Testis (tissue), 5 donors: ENCODE measurements around the gene ISG15. TPM values are rescaled to one million over a fixed set of nuclear protein-coding genes. Genes with fewer than 3 reads are reported as not detected.

Source experiments
- DNase-seq: peaks from one replicate; pipeline ENCODE4 v3.0.0-alpha.2; 2019
- H3K27ac ChIP-seq, 2 donors: fragments of 200-600 bp; sonication (generic); one replicate each; pipeline ENCODE4 v1.5.1; 2019
- H3K27me3 ChIP-seq: fragments of 200-600 bp; sonication (generic); one replicate; pipeline ENCODE4 v1.5.1; 2019
- H3K36me3 ChIP-seq: fragments of 200-600 bp; sonication (generic); one replicate; pipeline ENCODE4 v1.5.1; 2017; ENCODE audit warnings: low read depth; ENCODE audit errors: missing control alignments
- H3K4me1 ChIP-seq: fragments of 200-600 bp; sonication (generic); one replicate; pipeline ENCODE4 v1.5.1; 2019
- H3K4me3 ChIP-seq, 2 donors: fragments of 200-600 bp; sonication (generic); one replicate each; pipeline ENCODE4 v1.5.1; 2017 to 2019
- H3K9me3 ChIP-seq: fragments of 200-600 bp; sonication (generic); one replicate; pipeline ENCODE4 v1.5.1; 2017
- CTCF ChIP-seq, 3 experiments: fragments of 450-650 bp in 2 of 3; fragments of 200-600 bp in 1 of 3; sonication (generic) in 1 of 3; IDR thresholded peaks; one replicate each; pipeline ENCODE4 v1.5.1; 2016 to 2019; ENCODE audit warnings: antibody characterized with exemption in 3 of 3, mild to moderate bottlenecking in 2 of 3, moderate library complexity in 1 of 3
- POLR2A ChIP-seq: fragments of 450-650 bp; IDR thresholded peaks from one replicate; pipeline ENCODE4 v1.6.1; 2017; ENCODE audit warnings: antibody characterized with exemption, mild to moderate bottlenecking, moderate library complexity
- WGBS, 2 donors: methylation state at CpG; one replicate each; pipeline ENCODE4 v1.1.5; 2018; 5-methylcytosine and 5-hydroxymethylcytosine counted together
- intact Hi-C: fragments of 100-400 bp; cut with DNase I; formaldehyde crosslinking; loops from one replicate; pipeline ENCODE4 v1.15.1; 2023; ENCODE audit warnings: low total_unique reads
- long read RNA-seq, 2 donors: transcript quantifications; one replicate each; lab custom pipeline, GENCODE V29; 2026
- polyA plus RNA-seq: library from polyadenylated mRNA; stranded (reverse); fragments of 350-450 nt; fragmentation: Illumina TruSeq; extraction: RNeasy Lipid Tissue Mini Kit (QIAGEN cat#74804); gene quantifications from one replicate; pipeline ENCODE4 v1.2.3, GENCODE V29; 2014; ENCODE audit warnings: low read depth, low replicate concordance; ENCODE audit not compliant: insufficient read depth
- total RNA-seq, 2 donors: library from RNA; depleted of rRNA; stranded (reverse); fragments of >200 nt; gene quantifications; one replicate each; pipeline ENCODE4 v1.2.3, GENCODE V29; 2016

Gene ISG15
- 10 to 100 TPM; 22.8 to 24.0 TPM for total RNA-seq
- polyA plus RNA-seq = 16.6 TPM
- long read RNA-seq, donor 1, transcript ISG15-201 (2 exons, 711 nt) = major isoform, 12 of 12 reads
- long read RNA-seq, donor 1, partial matches to known transcripts = 0 of 12 reads
- long read RNA-seq, donor 1, other reads (novel, unspliced or antisense) = 0 of 12 reads
- long read RNA-seq, donor 2, partial matches to known transcripts = 0 of 4 reads
- long read RNA-seq, donor 2, other reads (novel, unspliced or antisense) = 0 of 4 reads

- intact Hi-C loops = no loop called here
- WGBS, 2 donors = 33 to 40% methylated on average over 28 to 30 of the region's 30 CpGs
Observed at GRCh38 chr1:1013105-1013921, at the start of gene ISG15. Gene ISG15, plus strand, starts transcription at chr1:1013497. Its CDS starts 77 bp downstream, at chr1:1013574.

GRCh38 chr1:963746-964525, 49.4 kb upstream of the ISG15 start:
- H3K4me1 ChIP-seq = peaks cover 5% of the 10 kb centered on the region
- intact Hi-C loops = no loop called here
- no peak for DNase-seq
- H3K4me3 ChIP-seq = no peak overlapping the region
- 88 to 94% methylated on average over 19 to 47 of the region's 47 CpGs for WGBS, 2 donors
- TF ChIP-seq POLR2A (no peak), CTCF (IDR thresholded peaks at IDR 0.05) (no peak)
- no peaks in the 10 kb centered on the region for H3K27me3 ChIP-seq
- no peaks in the 10 kb centered on the region for H3K36me3 ChIP-seq
- no peak overlapping the region for H3K27ac ChIP-seq
- no peaks in the 10 kb centered on the region for H3K9me3 ChIP-seq

More at GRCh38 chr1:1013105-1013921, at the start of gene ISG15:
- no peak for TF ChIP-seq CTCF (IDR thresholded peaks at IDR 0.05)
- TF ChIP-seq POLR2A = peak; percentile 40
- Histone ChIP-seq H3K36me3 (no peaks in the 10 kb centered on the region), H3K4me1 (peaks cover 10% of the 10 kb centered on the region), H3K27ac (peak within 1 kb of the TSS; percentile 64 to 84), H3K9me3 (no peaks in the 10 kb centered on the region), H3K4me3 (peak within 1 kb of the TSS; percentile 56), H3K27me3 (no peaks in the 10 kb centered on the region)
- peak; percentile 93 for DNase-seq

- DNase-seq = no peak
- intact Hi-C loops = no loop called here
- no peak for TF ChIP-seq CTCF (IDR thresholded peaks at IDR 0.05)
- no peak for TF ChIP-seq POLR2A
- Histone ChIP-seq H3K4me1 (peaks cover 5% of the 10 kb centered on the region), H3K27me3 (no peaks in the 10 kb centered on the region), H3K27ac (no peak overlapping the region), H3K4me3 (no peak overlapping the region), H3K36me3 (no peaks in the 10 kb centered on the region), H3K9me3 (no peaks in the 10 kb centered on the region)
- 93 to 94% methylated on average over 17 to 40 of the region's 51 CpGs for WGBS, 2 donors
Observed at GRCh38 chr1:964691-965525, 48.4 kb upstream of the ISG15 start.

GRCh38 chr1:965526-966134, 47.7 kb upstream of the ISG15 start:
- no peak overlapping the region for H3K4me3 ChIP-seq
- WGBS, 2 donors = 78 to 87% methylated on average over 9 to 26 of the region's 26 CpGs
- H3K27ac ChIP-seq = no peak overlapping the region
- peaks cover 5% of the 10 kb centered on the region for H3K4me1 ChIP-seq
- intact Hi-C loops = no loop called here
- no peaks in the 10 kb centered on the region for H3K36me3 ChIP-seq
- TF ChIP-seq CTCF (IDR thresholded peaks at IDR 0.05) = no peak
- TF ChIP-seq POLR2A = no peak
- no peaks in the 10 kb centered on the region for H3K9me3 ChIP-seq
- no peak for DNase-seq
- H3K27me3 ChIP-seq = no peaks in the 10 kb centered on the region
